GM10266 (cell line): Measurements from ENCODE around the gene TEAD1.

ENCODE experiments used
- DNase-seq: peaks from one replicate; pipeline ENCODE4 v3.0.0; 2012; ENCODE audit errors: extremely low spot score
- CTCF ChIP-seq: IDR thresholded peaks from 2 replicates; pipeline ENCODE4 v1.5.1; 2012; ENCODE audit warnings: mild to moderate bottlenecking, low read depth; ENCODE audit not compliant: control insufficient read depth, insufficient read depth; ENCODE audit errors: missing control alignments

The TEAD1 gene

GRCh38 chr11:12827929-12828812 is 153.9 kb downstream of the TEAD1 start:
- no peak for TF ChIP-seq CTCF
- peak; percentile 18 for DNase-seq

DNA sequence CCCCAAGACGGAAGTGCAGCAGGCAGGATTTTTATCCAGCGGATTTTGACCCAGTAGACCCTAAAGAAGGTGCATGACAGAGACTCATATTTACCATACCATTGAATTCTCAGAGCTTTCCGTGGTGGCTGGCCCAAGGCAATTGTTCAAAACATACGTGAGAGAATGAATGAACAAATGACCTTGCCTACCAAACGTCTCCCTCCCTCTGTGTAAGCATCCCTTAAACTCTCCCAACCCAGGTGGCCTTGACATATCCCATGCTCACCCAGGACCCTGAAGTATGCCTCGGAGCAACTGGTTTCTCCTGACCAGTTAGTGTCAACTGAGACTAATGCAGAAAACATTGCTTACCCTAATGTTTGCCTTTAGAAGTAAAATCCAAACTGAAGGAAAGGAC is 154.9 kb downstream of the TEAD1 start:
- no peak for DNase-seq

DNA sequence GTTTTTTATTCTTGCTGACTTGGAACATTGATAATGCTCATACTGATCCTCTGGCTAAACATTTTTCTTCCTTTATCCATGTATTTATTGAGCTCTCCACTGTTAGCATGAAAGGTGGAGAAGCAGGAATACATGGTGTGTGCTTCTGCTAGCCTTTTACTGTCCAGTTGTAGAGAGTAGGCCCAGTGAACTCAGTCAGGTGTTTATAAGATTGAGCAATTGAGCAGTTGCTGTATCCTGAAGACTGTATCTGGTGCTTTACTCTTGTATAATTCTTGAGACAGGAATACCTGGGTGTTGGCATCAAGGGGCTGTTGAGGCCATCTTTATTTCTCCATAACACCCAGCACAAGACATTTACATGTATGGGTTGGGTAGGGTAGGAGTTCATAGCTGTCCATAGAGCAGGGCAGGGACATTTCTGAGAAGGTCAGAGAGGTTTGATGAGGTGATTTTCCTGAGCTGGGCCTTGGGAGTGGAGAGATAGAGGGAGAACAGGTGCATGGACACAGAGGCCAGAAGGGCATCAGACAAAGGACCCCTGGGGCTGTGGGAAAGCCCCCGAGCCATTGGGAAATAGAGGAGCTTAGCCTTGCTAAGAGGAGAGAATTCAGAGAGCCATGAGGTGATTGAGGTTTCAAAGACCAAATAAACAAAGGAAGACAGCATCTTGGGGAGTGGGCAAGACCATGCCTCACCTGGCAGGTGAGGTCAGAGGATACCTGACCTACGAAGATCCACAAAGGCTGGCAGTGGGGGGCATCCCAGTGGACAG is 155.5 kb downstream of the TEAD1 start:
- no peak for TF ChIP-seq CTCF
- DNase-seq: no peak

More for the DNA sequence above, 154.9 kb downstream of the TEAD1 start:
- TF ChIP-seq CTCF: no peak

- no peak for TF ChIP-seq CTCF
- no peak for DNase-seq
Observed at GRCh38 chr11:12831471-12832202, 157.4 kb downstream of the TEAD1 start.

GRCh38 chr11:12832480-12833224 is 158.4 kb downstream of the TEAD1 start:
- DNase-seq: no peak
- no peak for TF ChIP-seq CTCF

- TF ChIP-seq CTCF: no peak
- no peak for DNase-seq
Observed at GRCh38 chr11:12834166-12834565, 159.9 kb downstream of the TEAD1 start.
